Measurements from ENCODE around the gene CRIP2.

CRIP2 gene

DNA sequence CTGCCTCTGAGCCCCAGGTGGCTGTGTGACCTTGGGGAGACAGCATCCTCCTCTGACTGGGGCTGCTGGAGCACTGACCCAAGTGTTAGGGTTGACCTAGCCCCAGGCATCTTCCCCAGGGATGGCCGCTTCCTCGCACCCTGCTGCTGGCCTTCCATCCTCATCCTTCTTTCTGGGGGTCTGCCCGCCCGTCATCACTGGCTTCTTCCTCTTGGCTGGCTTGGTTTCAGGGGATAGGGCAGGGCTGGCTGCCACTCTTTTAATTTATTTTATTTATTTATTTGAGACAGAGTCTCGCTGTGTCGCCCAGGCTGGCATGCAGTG lies 19.9 kb downstream of the CRIP2 start:
- WGBS, 2 experiments = 92 to 96% methylated on average over 6 of the region's 6 CpGs
- Histone ChIP-seq H3K4me3 (ENCODE audit: insufficient read depth, low read depth, low read length) (no peak overlapping the region), H3K27me3 (ENCODE audit: control insufficient read depth, insufficient read depth, low read length, poor library complexity, severe bottlenecking) (no peaks in the 10 kb centered on the region), H3K4me1 (ENCODE audit: control insufficient read depth, insufficient read depth, low read length) (peaks cover 12% of the 10 kb centered on the region), H3K36me3 (ENCODE audit: control insufficient read depth, insufficient read depth, low read length) (no peaks in the 10 kb centered on the region), H3K9me3 (ENCODE audit: control insufficient read depth, low read length) (no peaks in the 10 kb centered on the region), H3K27ac (ENCODE audit: insufficient read depth, low read depth, low read length, poor library complexity, severe bottlenecking) (no peak overlapping the region)

DNA sequence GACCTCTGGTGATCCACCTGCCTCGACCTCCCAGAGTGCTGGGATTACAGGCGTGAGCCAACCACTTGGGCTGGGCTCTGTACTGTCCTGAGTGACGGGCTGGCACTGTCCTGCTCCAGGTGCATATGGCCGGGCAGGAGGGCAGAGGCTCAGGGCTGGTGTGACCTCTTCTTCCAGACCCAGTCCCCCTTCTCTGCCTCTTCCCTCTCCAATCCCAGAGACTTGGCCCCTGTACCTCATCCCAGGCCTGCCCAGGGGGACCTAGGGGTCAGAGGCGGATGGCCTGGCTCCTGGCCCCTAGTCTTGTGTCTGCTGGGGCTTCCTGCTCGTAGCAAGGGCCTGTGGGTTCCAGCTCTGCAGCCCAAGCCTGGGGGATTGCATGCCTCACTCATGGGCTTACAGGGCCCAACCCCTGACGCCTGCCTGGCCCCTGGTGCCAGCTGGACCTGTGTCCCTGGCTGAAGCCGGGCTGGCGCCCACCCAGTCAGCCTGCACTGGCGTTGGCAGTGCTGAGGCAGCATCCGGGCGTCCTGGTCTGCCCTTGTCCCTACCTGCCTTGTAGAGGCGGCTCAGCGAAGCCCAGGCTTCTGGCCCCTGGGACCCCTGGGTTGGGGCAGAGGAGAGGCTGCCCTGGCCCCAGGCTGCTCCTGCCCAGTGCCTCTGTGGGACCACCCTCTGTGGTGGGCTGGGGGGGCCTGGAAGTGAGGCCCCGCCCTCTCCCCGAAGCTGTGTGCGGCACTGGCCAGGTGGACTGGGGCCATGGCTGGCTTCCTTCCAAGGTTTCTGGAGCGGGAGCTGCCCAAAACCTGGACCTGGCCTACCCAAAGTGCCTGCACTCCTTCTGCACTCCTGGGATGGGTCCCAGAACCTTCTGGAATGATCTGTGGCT lies 20.7 kb downstream of the CRIP2 start:
- no peak overlapping the region for H3K27ac ChIP-seq (ENCODE audit: insufficient read depth, low read depth, low read length, poor library complexity, severe bottlenecking)
- no peak overlapping the region for H3K4me3 ChIP-seq (ENCODE audit: insufficient read depth, low read depth, low read length)
- H3K36me3 ChIP-seq (ENCODE audit: control insufficient read depth, insufficient read depth, low read length) = no peaks in the 10 kb centered on the region
- H3K4me1 ChIP-seq (ENCODE audit: control insufficient read depth, insufficient read depth, low read length) = peaks cover 20% of the 10 kb centered on the region
- no peaks in the 10 kb centered on the region for H3K9me3 ChIP-seq (ENCODE audit: control insufficient read depth, low read length)
- H3K27me3 ChIP-seq (ENCODE audit: control insufficient read depth, insufficient read depth, low read length, poor library complexity, severe bottlenecking) = no peaks in the 10 kb centered on the region
- 95% methylated on average over 18 of the region's 18 CpGs for WGBS, 2 experiments

DNA sequence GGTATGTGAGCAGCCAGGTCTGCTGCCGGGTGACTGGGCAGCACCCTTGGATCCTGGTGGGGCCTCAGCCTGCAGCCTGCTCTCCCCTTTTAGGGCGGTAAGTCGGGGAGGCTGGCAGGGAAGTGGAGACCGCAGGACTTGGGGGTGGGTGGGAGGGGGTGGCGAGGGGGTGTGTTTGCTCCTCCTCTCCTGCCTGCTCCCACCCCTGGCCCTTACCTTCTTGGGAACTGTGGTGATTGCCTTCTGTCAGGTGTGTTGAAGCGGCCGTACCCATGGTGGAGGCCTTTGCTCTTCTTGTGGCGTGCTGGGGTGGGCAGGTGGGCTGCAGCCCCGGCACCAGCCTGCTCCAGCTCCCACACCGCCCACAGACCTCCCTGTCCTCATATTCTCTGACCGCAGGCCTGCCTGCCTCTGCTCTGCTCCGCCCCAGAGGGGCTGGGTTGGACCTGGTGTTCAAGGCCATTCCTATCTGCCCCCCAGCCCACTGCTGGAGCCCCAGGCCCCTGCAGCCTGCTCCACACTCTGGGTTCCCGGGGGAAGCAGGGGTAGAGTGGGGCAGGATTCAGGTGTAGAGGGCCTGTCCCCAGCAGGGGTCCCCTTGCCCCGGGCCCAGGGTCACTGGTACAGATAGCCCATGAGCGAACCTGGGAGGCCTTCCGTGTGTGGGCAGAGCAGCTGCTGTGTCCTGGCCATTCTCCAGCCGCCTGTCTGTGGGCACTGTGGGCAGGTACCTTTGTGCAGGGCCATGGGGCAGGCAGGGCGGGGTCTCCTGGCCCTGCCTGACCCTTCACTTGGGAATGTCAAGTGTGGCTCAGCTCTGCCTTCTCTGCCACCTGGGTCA lies 21.6 kb downstream of the CRIP2 start:
- Histone ChIP-seq H3K27ac (ENCODE audit: insufficient read depth, low read depth, low read length, poor library complexity, severe bottlenecking) (no peak overlapping the region), H3K4me1 (ENCODE audit: control insufficient read depth, insufficient read depth, low read length) (peaks cover 20% of the 10 kb centered on the region)
- 89% methylated on average over 17 of the region's 18 CpGs for WGBS, 2 experiments

DNA sequence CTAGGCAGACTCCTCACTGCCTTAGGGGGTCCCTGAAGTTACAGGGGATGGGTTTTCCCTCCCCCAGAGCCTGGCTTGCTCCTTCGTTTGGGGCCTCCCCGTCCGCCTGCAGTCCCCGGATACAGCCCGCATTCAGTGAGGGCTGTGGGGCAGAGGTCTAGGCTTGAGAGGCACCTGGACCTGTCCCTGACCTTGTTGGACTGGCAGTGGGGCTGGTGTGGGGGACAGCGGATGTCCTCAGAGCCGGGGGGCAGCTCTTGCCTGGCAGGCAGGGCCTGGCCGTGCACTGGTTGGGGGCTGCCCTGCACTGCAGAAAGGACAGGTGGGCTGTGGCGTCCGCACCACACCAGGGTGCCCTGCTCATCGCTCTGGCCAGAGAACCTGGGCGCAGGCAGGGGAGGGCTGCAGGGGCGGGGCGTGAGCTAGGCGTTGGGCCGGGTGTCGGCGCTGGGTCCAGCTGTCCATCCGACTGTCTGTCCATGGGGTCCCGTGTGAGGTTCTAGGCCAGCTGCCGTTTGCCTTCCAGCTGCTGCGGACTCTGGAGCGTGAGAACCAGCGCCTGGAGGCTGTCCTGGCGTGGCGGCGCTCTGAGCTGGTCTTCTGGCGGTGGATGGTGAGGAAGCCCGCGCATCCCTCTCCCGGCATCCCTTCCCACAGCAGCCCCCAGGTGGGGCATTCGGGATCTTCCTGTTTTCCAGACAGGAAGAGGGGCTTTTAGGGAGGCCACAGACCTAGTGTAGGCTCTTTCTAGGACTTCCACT lies 22.4 kb downstream of the CRIP2 start:
- no peaks in the 10 kb centered on the region for H3K9me3 ChIP-seq (ENCODE audit: control insufficient read depth, low read length)
- no peaks in the 10 kb centered on the region for H3K27me3 ChIP-seq (ENCODE audit: control insufficient read depth, insufficient read depth, low read length, poor library complexity, severe bottlenecking)
- 95 to 96% methylated on average over 32 of the region's 32 CpGs for WGBS, 2 experiments
- H3K4me1 ChIP-seq (ENCODE audit: control insufficient read depth, insufficient read depth, low read length) = peaks cover 18% of the 10 kb centered on the region
- no peaks in the 10 kb centered on the region for H3K36me3 ChIP-seq (ENCODE audit: control insufficient read depth, insufficient read depth, low read length)
- no peak overlapping the region for H3K27ac ChIP-seq (ENCODE audit: insufficient read depth, low read depth, low read length, poor library complexity, severe bottlenecking)
- no peak overlapping the region for H3K4me3 ChIP-seq (ENCODE audit: insufficient read depth, low read depth, low read length)

More for the DNA sequence above, 21.6 kb downstream of the CRIP2 start:
- Histone ChIP-seq H3K27me3 (ENCODE audit: control insufficient read depth, insufficient read depth, low read length, poor library complexity, severe bottlenecking) (no peaks in the 10 kb centered on the region), H3K36me3 (ENCODE audit: control insufficient read depth, insufficient read depth, low read length) (no peaks in the 10 kb centered on the region), H3K4me3 (ENCODE audit: insufficient read depth, low read depth, low read length) (no peak overlapping the region), H3K9me3 (ENCODE audit: control insufficient read depth, low read length) (no peaks in the 10 kb centered on the region)

DNA sequence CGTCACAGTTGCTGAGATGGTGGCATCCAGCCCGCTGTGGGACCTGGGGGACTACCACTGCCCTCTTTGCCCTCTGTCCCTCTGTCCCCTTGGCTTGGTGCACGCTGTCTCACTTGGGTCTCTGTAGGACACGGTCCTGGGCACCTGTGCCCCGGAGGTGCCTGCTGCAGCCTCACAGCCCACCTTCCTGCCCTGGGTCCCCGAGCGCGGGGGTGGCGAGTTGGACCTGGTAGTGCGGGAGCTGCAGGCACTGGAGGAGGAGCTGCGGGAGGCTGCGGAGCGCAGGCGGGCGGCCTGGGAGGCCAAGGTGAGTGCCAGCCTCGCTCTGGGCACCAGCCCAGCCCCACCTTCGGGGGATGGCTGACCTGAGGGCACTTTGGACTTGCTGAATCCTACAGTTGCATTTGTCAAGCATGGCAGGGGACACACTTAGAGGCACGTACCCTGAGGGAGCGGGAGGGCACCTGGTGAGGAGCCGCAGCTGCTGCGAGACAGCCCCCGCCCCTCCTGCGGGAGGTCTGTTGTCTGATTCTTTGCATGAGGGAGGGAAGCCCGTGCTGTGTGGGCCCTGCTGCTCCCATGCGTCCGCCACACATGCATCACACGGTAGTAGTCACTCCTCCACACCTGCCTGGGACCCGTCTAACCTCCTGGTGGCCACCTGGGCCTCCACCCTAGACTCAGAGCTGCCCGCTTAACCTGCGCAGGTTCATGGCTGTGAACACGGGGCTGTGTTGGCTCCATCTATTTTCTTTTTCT lies 23.2 kb downstream of the CRIP2 start:
- Histone ChIP-seq H3K4me3 (ENCODE audit: insufficient read depth, low read depth, low read length) (no peak overlapping the region), H3K27ac (ENCODE audit: insufficient read depth, low read depth, low read length, poor library complexity, severe bottlenecking) (no peak overlapping the region), H3K27me3 (ENCODE audit: control insufficient read depth, insufficient read depth, low read length, poor library complexity, severe bottlenecking) (no peaks in the 10 kb centered on the region), H3K4me1 (ENCODE audit: control insufficient read depth, insufficient read depth, low read length) (peaks cover 17% of the 10 kb centered on the region), H3K9me3 (ENCODE audit: control insufficient read depth, low read length) (no peaks in the 10 kb centered on the region), H3K36me3 (ENCODE audit: control insufficient read depth, insufficient read depth, low read length) (no peaks in the 10 kb centered on the region)
- WGBS, 2 experiments = 92 to 93% methylated on average over 31 of the region's 31 CpGs

DNA sequence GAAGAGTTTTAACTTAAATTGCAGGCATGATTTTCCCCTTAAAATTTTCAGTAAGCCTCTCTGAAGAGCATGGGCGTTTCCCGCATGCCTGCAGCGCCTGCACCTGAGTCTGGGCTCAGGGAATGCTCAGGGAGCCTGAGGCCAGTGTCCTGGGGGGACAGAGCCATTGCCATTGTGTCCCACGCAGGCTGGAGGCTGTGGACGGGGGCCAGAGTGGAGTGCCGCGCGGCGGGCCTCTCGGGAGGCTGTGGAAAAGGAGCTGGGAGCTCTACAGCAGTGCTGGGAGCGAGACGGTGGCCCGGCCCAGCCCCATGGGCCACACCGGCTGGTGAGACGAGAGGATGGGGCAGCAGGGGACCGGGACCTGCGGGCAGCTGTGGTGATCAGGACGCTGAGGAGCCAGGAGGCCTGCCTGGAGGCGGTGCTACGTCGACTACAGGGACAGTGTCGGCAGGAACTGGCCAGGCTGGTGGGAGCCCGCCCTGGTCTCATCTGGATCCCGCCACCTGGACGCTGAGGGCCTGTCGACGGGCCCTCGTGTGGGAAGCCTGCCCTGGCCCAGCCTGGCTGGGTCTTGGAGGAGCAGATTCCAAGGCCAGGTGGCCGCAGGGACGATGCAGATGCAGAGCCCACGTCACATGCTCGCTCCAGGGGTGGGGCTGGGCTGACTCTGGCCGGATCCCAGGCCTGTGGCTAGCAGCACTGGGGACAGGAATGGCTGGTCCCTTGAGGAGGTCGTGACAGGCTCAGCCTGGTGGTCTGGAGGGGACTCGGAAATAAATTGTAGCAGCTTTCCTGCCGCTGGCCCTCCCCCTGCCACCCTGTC lies 24.0 kb downstream of the CRIP2 start:
- Histone ChIP-seq H3K36me3 (ENCODE audit: control insufficient read depth, insufficient read depth, low read length) (no peaks in the 10 kb centered on the region), H3K4me3 (ENCODE audit: insufficient read depth, low read depth, low read length) (no peak overlapping the region), H3K27me3 (ENCODE audit: control insufficient read depth, insufficient read depth, low read length, poor library complexity, severe bottlenecking) (no peaks in the 10 kb centered on the region), H3K9me3 (ENCODE audit: control insufficient read depth, low read length) (no peaks in the 10 kb centered on the region), H3K4me1 (ENCODE audit: control insufficient read depth, insufficient read depth, low read length) (peaks cover 17% of the 10 kb centered on the region), H3K27ac (ENCODE audit: insufficient read depth, low read depth, low read length, poor library complexity, severe bottlenecking) (peak overlapping the region; percentile 74)
- WGBS, 2 experiments = 84 to 85% methylated on average over 36 of the region's 36 CpGs

DNA sequence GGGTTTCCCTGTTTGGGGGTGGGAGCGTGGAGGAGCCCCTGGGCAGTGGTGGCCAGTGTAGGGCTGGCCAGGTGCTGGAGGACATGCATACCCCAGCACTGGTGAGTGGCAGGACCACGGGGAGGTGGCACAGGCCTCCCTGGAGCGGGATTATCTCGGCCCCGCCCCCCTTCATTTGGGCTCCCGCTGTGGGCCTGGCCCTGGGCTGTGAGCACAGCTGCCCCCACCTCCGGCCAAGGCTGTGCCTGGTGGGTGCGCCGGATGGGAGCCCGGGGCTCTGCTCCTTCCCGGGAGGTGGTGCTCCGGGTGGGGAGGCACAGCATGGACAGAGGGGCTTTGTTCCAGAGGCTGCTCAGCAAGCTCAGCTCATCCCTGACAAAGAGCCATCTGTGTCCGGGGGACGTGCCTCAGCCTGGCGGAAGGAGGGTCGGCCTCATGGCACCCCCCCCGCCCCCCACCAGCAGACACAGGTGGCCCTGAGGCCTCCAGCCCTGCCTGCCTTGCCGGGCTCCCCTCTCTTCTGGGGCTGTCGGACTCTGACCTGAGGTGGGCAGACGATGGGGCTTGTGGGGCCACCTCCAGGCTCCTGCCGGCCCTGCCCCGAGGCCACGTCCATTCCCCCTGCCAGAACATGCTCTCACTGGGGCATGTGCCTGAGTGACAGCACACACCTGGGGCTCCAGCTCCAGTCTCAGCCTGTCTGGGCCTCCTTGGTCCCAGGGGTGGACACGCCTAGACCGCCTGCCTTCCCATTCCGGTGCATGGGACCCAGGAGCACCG lies 24.8 kb downstream of the CRIP2 start:
- H3K27ac ChIP-seq (ENCODE audit: insufficient read depth, low read depth, low read length, poor library complexity, severe bottlenecking) = peak overlapping the region; percentile 74

DNA sequence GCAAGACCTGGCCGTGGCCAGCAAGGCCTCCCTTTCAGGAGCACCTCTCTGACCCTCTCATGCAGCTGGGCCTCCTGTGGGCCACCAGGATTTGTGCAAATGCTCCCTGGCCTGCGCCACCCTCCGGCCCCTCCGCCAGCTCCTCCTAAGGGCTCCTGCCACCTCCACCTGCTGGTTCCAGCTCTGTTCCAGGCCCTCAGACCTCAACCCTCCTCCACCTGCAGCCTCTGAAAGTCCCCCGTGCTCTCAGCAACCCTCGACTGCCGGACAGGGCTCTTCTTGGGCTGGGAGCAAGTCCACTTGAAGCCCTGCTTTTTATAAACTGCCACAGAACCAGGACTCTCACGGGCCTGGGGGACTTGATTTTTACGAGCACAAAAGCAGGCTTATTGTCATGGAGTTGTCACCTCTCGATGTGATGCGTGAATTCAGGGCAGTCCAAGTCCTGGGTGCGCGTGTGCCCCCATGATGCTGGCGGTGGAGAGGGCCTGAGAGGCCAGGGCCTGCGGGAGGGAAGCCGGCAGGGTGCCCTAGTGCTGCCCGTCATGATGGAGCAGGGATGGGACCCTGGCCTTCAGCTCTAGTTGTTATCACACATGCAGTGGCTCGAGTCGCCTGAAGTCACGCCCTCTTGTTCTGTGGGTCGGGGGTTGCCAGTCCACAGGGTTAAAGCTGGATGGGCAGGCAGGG lies 25.6 kb downstream of the CRIP2 start:
- H3K4me3 ChIP-seq (ENCODE audit: insufficient read depth, low read depth, low read length) = no peak overlapping the region
- WGBS, 2 experiments = 92 to 93% methylated on average over 21 of the region's 21 CpGs
- no peaks in the 10 kb centered on the region for H3K27me3 ChIP-seq (ENCODE audit: control insufficient read depth, insufficient read depth, low read length, poor library complexity, severe bottlenecking)
- H3K27ac ChIP-seq (ENCODE audit: insufficient read depth, low read depth, low read length, poor library complexity, severe bottlenecking) = peak overlapping the region; percentile 8
- peaks cover 17% of the 10 kb centered on the region for H3K4me1 ChIP-seq (ENCODE audit: control insufficient read depth, insufficient read depth, low read length)
- no peaks in the 10 kb centered on the region for H3K36me3 ChIP-seq (ENCODE audit: control insufficient read depth, insufficient read depth, low read length)
- no peaks in the 10 kb centered on the region for H3K9me3 ChIP-seq (ENCODE audit: control insufficient read depth, low read length)

More for the DNA sequence above, 24.8 kb downstream of the CRIP2 start:
- Histone ChIP-seq H3K27me3 (ENCODE audit: control insufficient read depth, insufficient read depth, low read length, poor library complexity, severe bottlenecking) (no peaks in the 10 kb centered on the region), H3K36me3 (ENCODE audit: control insufficient read depth, insufficient read depth, low read length) (no peaks in the 10 kb centered on the region), H3K4me1 (ENCODE audit: control insufficient read depth, insufficient read depth, low read length) (peaks cover 17% of the 10 kb centered on the region), H3K4me3 (ENCODE audit: insufficient read depth, low read depth, low read length) (no peak overlapping the region), H3K9me3 (ENCODE audit: control insufficient read depth, low read length) (no peaks in the 10 kb centered on the region)
- WGBS, 2 experiments = 66 to 69% methylated on average over 27 of the region's 27 CpGs
